ENCODE data around the gene EDEM2. TPM values are rescaled to one million over a fixed set of nuclear protein-coding genes. Genes with fewer than 3 reads are reported as not detected.
"Not testable (repeated sequence)": the region's sequence is repeated elsewhere in the genome, so short reads cannot be mapped to it uniquely, and the experiment has no call there.

EDEM2 gene
- total RNA-seq, 1 donor from 2014 or later, result 20.4 TPM

GRCh38 chr20:35091816-35092523, 55.2 kb downstream of the EDEM2 start:
- TF ChIP-seq, protein P1, sequence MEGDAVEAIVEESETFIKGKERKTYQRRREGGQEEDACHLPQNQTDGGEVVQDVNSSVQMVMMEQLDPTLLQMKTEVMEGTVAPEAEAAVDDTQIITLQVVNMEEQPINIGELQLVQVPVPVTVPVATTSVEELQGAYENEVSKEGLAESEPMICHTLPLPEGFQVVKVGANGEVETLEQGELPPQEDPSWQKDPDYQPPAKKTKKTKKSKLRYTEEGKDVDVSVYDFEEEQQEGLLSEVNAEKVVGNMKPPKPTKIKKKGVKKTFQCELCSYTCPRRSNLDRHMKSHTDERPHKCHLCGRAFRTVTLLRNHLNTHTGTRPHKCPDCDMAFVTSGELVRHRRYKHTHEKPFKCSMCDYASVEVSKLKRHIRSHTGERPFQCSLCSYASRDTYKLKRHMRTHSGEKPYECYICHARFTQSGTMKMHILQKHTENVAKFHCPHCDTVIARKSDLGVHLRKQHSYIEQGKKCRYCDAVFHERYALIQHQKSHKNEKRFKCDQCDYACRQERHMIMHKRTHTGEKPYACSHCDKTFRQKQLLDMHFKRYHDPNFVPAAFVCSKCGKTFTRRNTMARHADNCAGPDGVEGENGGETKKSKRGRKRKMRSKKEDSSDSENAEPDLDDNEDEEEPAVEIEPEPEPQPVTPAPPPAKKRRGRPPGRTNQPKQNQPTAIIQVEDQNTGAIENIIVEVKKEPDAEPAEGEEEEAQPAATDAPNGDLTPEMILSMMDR (conservative IDR thresholded peaks at IDR 0.05; ENCODE audit: low read depth, low read length), result no peak
- H3K4me3 ChIP-seq (ENCODE audit: low read depth, low read length), result peak overlapping the region; percentile 95
- no peak for DNase-seq (ENCODE audit: low read depth)

DNA sequence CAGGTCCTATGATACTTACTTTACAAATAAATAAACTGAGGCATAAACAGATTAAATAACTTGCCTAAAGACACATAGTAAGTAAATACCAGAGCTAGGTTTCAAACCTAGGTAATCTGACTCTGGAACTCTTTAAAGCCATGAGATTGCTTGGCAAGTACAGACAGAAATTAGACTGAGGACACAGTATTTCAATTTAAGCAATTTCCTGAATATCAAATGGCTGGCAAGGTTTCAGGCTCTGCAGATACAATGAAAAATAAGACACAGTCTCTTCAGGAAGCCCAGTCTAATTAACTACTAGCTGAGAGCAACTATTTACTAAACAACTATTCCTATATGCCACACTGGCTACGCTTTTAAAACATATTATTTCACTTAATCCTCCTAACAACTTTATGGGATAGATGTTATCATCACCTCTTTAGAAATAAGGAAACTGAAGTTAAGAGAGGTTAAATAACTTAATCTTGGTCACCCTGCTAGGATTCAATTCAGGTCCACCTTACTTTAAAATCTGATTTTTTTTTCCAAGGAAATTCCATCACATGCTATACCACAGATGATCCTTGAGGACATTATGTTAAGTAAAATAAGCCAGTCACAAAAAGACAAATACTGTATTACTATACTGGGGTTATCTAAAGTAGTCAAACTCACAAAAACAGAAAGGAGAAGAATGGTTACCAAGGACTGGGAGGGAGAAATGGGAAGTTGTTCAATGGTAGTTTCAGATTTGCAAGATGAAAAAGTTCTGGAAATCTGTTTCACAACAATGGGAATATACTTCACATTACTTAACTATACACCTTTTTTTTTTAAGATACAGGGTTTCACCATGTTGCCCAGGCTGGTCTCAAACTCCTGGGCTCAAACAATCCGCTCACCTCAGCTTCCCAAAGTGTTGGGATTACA, 58.6 kb downstream of the EDEM2 start:
- no peak for DNase-seq (ENCODE audit: low read depth)
- TF ChIP-seq, protein P1 (conservative IDR thresholded peaks at IDR 0.05; ENCODE audit: low read depth, low read length), result no peak
- no peak overlapping the region for H3K4me3 ChIP-seq (ENCODE audit: low read depth, low read length)

GRCh38 chr20:35087791-35088190, 59.3 kb downstream of the EDEM2 start:
- no peak for DNase-seq (ENCODE audit: low read depth)
- H3K4me3 ChIP-seq (ENCODE audit: low read depth, low read length), result no peak overlapping the region
- TF ChIP-seq, protein P1 (conservative IDR thresholded peaks at IDR 0.05; ENCODE audit: low read depth, low read length), result no peak

DNA sequence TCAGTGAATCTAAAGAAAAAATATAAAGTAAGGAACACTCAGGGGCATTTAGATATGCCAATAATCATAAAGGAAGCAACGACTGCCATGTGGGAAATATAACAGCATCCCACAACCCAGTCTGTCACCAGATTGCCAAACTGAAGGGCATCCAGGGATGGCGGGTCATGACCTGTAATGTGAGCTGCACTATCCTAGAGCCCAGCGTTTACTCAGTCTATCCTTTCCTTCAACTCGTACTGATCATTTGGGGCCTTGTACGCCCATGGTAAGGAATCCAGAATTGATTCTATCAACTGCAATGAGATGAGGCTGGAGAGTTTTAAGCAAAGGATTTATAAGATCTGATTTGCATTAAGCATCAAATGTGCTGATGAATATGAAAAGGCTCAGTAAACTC, 59.8 kb downstream of the EDEM2 start:
- no peak for DNase-seq (ENCODE audit: low read depth)
- no peak overlapping the region for H3K4me3 ChIP-seq (ENCODE audit: low read depth, low read length)
- TF ChIP-seq, protein P1 (conservative IDR thresholded peaks at IDR 0.05; ENCODE audit: low read depth, low read length), result no peak

DNA sequence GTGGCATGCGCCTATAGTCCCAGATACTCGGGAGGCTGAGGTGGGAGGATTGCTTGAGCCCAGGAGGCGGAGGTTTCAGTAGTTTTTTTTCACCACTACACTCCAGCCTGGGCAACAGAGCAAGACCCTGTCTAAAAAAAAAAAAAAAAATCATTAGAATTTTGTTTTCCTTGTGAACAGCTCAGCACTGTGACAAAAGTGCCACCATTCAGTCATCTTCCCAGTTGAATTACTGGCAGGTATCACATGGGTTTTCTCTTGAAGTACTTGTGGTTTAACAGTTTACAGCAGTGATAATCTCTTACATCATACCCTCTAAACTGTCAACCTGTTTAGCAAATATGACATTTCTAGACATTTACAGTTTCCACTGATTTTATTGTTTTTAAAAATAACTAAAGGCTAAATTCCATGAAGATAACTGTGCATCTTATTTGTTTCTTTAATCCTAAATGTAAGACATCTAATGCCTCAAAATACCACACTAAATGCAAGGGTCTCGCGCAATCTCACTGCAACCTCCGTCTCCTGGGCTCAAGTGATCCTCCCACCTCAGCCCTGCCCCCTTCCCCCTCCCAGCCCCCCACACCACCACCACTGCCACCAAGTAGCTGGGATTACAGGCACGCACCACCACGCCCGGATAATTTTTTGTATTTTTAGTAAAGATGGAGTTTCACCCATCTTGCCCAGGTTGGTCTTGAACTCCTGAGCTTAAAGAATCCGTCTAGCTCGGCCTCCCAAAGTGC, 61.5 kb downstream of the EDEM2 start:
- TF ChIP-seq, protein P1 (conservative IDR thresholded peaks at IDR 0.05; ENCODE audit: low read depth, low read length), result no peak
- no peak for DNase-seq (ENCODE audit: low read depth)
- H3K4me3 ChIP-seq (ENCODE audit: low read depth, low read length), result no peak overlapping the region

DNA sequence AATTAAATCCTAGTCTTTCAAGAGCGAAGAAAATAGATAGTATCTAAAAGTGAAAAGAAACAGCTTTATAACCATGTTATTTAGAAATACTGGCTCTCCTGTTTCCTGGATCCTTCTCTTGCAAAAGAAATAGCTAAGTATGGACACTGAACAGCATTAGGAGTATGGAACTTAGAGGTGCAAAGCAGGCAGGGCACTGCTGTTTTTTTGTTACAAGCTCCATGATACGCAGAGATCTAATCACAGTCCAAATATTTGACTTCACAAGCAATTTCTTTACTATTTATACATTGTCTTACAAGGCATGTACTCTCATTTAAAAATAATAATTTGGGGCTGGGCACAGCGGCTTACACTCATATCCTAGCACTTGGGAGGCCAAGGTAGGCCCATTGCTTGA, 62.1 kb downstream of the EDEM2 start:
- H3K4me3 ChIP-seq (ENCODE audit: low read depth, low read length), result no peak overlapping the region
- DNase-seq (ENCODE audit: low read depth), result no peak
- TF ChIP-seq, protein P1 (conservative IDR thresholded peaks at IDR 0.05; ENCODE audit: low read depth, low read length), result no peak

DNA sequence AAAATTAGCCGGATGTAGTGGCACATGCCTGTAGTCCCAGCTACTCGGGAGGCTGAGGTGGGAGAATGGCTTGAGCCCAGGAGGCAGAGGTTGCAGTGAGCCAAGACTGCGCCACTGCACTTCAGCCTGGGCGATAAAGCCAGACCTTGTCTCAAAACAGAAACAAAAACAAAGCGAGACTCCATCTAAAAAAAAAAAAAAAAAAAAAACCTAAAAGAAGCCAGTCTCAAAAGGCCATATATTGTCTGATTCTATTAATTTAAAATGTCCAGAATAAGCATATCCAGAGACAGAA, 66.8 kb downstream of the EDEM2 start:
- not testable (repeated sequence) for H3K4me3 ChIP-seq (ENCODE audit: low read depth, low read length); DNase-seq (ENCODE audit: low read depth)

Data from epithelial cell of proximal tubule (primary cell).